Mesendoderm (in vitro differentiated cells): Measurements from ENCODE around the gene APOBEC3C.
"Not testable (repeated sequence)": the region's sequence is repeated elsewhere in the genome, so short reads cannot be mapped to it uniquely, and the experiment has no call there.

Source experiments
- DNase-seq: peaks from one replicate; pipeline ENCODE4 v3.0.0; 2013
- H2AK5ac ChIP-seq: 2 replicates; pipeline ENCODE4 v1.6.1; 2013; ENCODE audit warnings: low read length, inconsistent platforms
- H2BK120ac ChIP-seq: 2 replicates; pipeline ENCODE4 v1.6.1; 2013; ENCODE audit warnings: low read depth, mild to moderate bottlenecking, low read length, moderate library complexity, mixed read lengths
- H2BK15ac ChIP-seq: replicated peaks from 2 replicates; pipeline ENCODE4 v1.6.1; 2013; ENCODE audit warnings: low read depth, mild to moderate bottlenecking, moderate library complexity
- H2BK5ac ChIP-seq: 2 replicates; pipeline ENCODE4 v1.6.1; 2013; ENCODE audit warnings: low read length, inconsistent platforms
- H3K18ac ChIP-seq: 2 replicates; pipeline ENCODE4 v1.6.1; 2013; ENCODE audit warnings: mild to moderate bottlenecking, low read length, mixed read lengths
- H3K23ac ChIP-seq: one replicate; pipeline ENCODE4 v1.6.1; 2013; ENCODE audit warnings: low read length
- H3K27ac ChIP-seq: 2 replicates; pipeline ENCODE4 v1.5.1; 2013; ENCODE audit warnings: low read depth, mild to moderate bottlenecking, inconsistent platforms, low read length, moderate library complexity
- H3K27me3 ChIP-seq: 2 replicates; pipeline ENCODE4 v1.6.1; 2013; ENCODE audit warnings: low read length, control low read depth, mild to moderate bottlenecking, inconsistent platforms; ENCODE audit not compliant: insufficient read depth, poor library complexity
- H3K36me3 ChIP-seq: 2 replicates; pipeline ENCODE4 v1.6.1; 2013; ENCODE audit warnings: low read length, inconsistent platforms; ENCODE audit not compliant: control insufficient read depth, insufficient read depth
- H3K4ac ChIP-seq: one replicate; pipeline ENCODE4 v1.6.1; 2013; ENCODE audit warnings: low read depth, mild to moderate bottlenecking, low read length, moderate library complexity
- H3K4me1 ChIP-seq: 2 replicates; pipeline ENCODE4 v1.6.1; 2013; ENCODE audit warnings: low read depth, low read length, inconsistent platforms; ENCODE audit not compliant: control insufficient read depth
- H3K4me2 ChIP-seq: 2 replicates; pipeline ENCODE4 v1.6.1; 2013; ENCODE audit warnings: low read length
- H3K4me3 ChIP-seq: 2 replicates; pipeline ENCODE4 v1.5.1; 2013; ENCODE audit warnings: mild to moderate bottlenecking, low read length
- H3K56ac ChIP-seq: one replicate; pipeline ENCODE4 v1.6.1; 2013; ENCODE audit warnings: low read length
- H3K79me1 ChIP-seq: 2 replicates; pipeline ENCODE4 v1.6.1; 2013; ENCODE audit warnings: low read length, inconsistent platforms
- H3K79me2 ChIP-seq: 2 replicates; pipeline ENCODE4 v1.6.1; 2013; ENCODE audit warnings: mild to moderate bottlenecking, low read length; ENCODE audit not compliant: control insufficient read depth, insufficient read depth
- H3K9ac ChIP-seq: 2 replicates; pipeline ENCODE4 v1.6.1; 2013; ENCODE audit warnings: low read length, inconsistent platforms
- H4K5ac ChIP-seq: one replicate; pipeline ENCODE4 v1.6.1; 2013; ENCODE audit warnings: low read length
- H4K8ac ChIP-seq: one replicate; pipeline ENCODE4 v1.6.1; 2013; ENCODE audit warnings: low read depth, mild to moderate bottlenecking, control low read depth, low read length, moderate library complexity
- WGBS: extraction: QIAGEN DNeasy Blood & Tissue Kit; methylation state at CpG from one replicate; pipeline ENCODE4 v1.1.7; 2013; ENCODE audit warnings: low lambda C conversion rate, missing lambda C conversion rate; ENCODE audit not compliant: insufficient coverage; ENCODE audit errors: extremely low coverage; 5-methylcytosine and 5-hydroxymethylcytosine counted together

APOBEC3C gene

GRCh38 chr22:38977289-38977688 lies 36.8 kb upstream of the APOBEC3C start:
- not testable (repeated sequence) for H3K4me2 ChIP-seq, H3K27me3 ChIP-seq, H3K18ac ChIP-seq, H2BK120ac ChIP-seq, H2BK5ac ChIP-seq, H3K4ac ChIP-seq, H3K4me3 ChIP-seq, H4K8ac ChIP-seq, H3K23ac ChIP-seq, H3K56ac ChIP-seq, H3K36me3 ChIP-seq, H2BK15ac ChIP-seq, H3K27ac ChIP-seq, H4K5ac ChIP-seq, DNase-seq, H2AK5ac ChIP-seq, H3K79me1 ChIP-seq, H3K4me1 ChIP-seq, H3K9ac ChIP-seq, H3K79me2 ChIP-seq
- WGBS = no CpG with 5 or more reads among the region's 4 CpGs

GRCh38 chr22:38980587-38980986 lies 33.5 kb upstream of the APOBEC3C start:
- H3K79me2 ChIP-seq, H3K23ac ChIP-seq, H3K18ac ChIP-seq, H3K4me3 ChIP-seq, H3K9ac ChIP-seq, H3K27ac ChIP-seq, H4K8ac ChIP-seq, H2BK5ac ChIP-seq, H2BK15ac ChIP-seq, H3K4me1 ChIP-seq, H4K5ac ChIP-seq, H3K56ac ChIP-seq, H2AK5ac ChIP-seq, H3K4me2 ChIP-seq, H3K27me3 ChIP-seq, H2BK120ac ChIP-seq, H3K79me1 ChIP-seq, H3K4ac ChIP-seq, DNase-seq, H3K36me3 ChIP-seq: not testable (repeated sequence)
- WGBS = no CpG with 5 or more reads among the region's 10 CpGs

GRCh38 chr22:38981005-38981991 lies 32.8 kb upstream of the APOBEC3C start:
- Histone ChIP-seq H3K27me3 (no peaks in the 10 kb centered on the region), H3K36me3 (no peaks in the 10 kb centered on the region), H3K18ac (no peak overlapping the region), H4K5ac (no peak overlapping the region), H2BK5ac (no peak overlapping the region), H4K8ac (no peak overlapping the region), H3K9ac (no peak overlapping the region), H3K4me2 (no peak overlapping the region), H3K56ac (no peak overlapping the region), H3K4me1 (no peaks in the 10 kb centered on the region), H2BK120ac (no peak overlapping the region), H3K27ac (no peak overlapping the region), H3K4ac (no peak overlapping the region), H3K79me2 (no peaks in the 10 kb centered on the region), H3K23ac (no peak overlapping the region), H2AK5ac (no peak overlapping the region), H3K4me3 (no peak overlapping the region), H2BK15ac (no peak overlapping the region), H3K79me1 (no peaks in the 10 kb centered on the region)
- peak; percentile 69 for DNase-seq
- WGBS = no CpG with 5 or more reads among the region's 27 CpGs

- peak; percentile 91 for DNase-seq
- H3K56ac ChIP-seq = peak within 1 kb of the TSS; percentile 59
- H2BK120ac ChIP-seq = no peak within 1 kb of the TSS
- no peaks in the 10 kb centered on the region for H3K4me1 ChIP-seq
- H4K8ac ChIP-seq = no peak within 1 kb of the TSS
- no peak within 1 kb of the TSS for H3K9ac ChIP-seq
- H3K4me2 ChIP-seq = no peak within 1 kb of the TSS
- H3K36me3 ChIP-seq = no peaks in the 10 kb centered on the region
- WGBS = no CpG with 5 or more reads among the region's 16 CpGs
- no peak within 1 kb of the TSS for H2BK15ac ChIP-seq
- no peak within 1 kb of the TSS for H3K4me3 ChIP-seq
- no peak within 1 kb of the TSS for H4K5ac ChIP-seq
- H3K27me3 ChIP-seq = no peaks in the 10 kb centered on the region
- no peak within 1 kb of the TSS for H3K27ac ChIP-seq
- no peaks in the 10 kb centered on the region for H3K79me2 ChIP-seq
- H3K23ac ChIP-seq = no peak within 1 kb of the TSS
- H3K79me1 ChIP-seq = no peaks in the 10 kb centered on the region
- H2BK5ac ChIP-seq = no peak within 1 kb of the TSS
- no peak within 1 kb of the TSS for H3K4ac ChIP-seq
- H3K18ac ChIP-seq = peak within 1 kb of the TSS; percentile 13
- H2AK5ac ChIP-seq = no peak within 1 kb of the TSS
Measured at GRCh38 chr22:38981992-38982927, 31.8 kb upstream of the APOBEC3C start, which contains the start of gene APOBEC3B. TSS of gene APOBEC3B (plus strand) at chr22:38982347. CDS start at chr22:38982454, 107 bp downstream.

GRCh38 chr22:38984224-38984623 lies 29.8 kb upstream of the APOBEC3C start:
- H2AK5ac ChIP-seq = no peak overlapping the region
- H2BK5ac ChIP-seq = no peak overlapping the region
- no peak overlapping the region for H2BK120ac ChIP-seq
- no CpG with 5 or more reads among the region's 2 CpGs for WGBS
- no peak for DNase-seq
- H3K79me2 ChIP-seq = no peaks in the 10 kb centered on the region
- H3K36me3 ChIP-seq = no peaks in the 10 kb centered on the region
- no peak overlapping the region for H4K8ac ChIP-seq
- no peaks in the 10 kb centered on the region for H3K4me1 ChIP-seq
- no peak overlapping the region for H3K23ac ChIP-seq
- H4K5ac ChIP-seq = no peak overlapping the region
- H3K18ac ChIP-seq = no peak overlapping the region
- H3K27ac ChIP-seq = no peak overlapping the region
- no peak overlapping the region for H3K4me3 ChIP-seq
- H3K79me1 ChIP-seq = no peaks in the 10 kb centered on the region
- H2BK15ac ChIP-seq = no peak overlapping the region
- H3K4me2 ChIP-seq = no peak overlapping the region
- H3K9ac ChIP-seq = no peak overlapping the region
- no peak overlapping the region for H3K4ac ChIP-seq
- H3K56ac ChIP-seq = no peak overlapping the region
- H3K27me3 ChIP-seq = no peaks in the 10 kb centered on the region
